K562 (cell line): ENCODE results near the gene ABCC1. TPM values are rescaled to one million over a fixed set of nuclear protein-coding genes. Genes with fewer than 3 reads are reported as not detected.

Experiments
- ATAC-seq: fragments of 200-7000 bp; cut with Tn5 transposase; 3 replicates; pipeline ENCODE4 v1.9.1; 2020; ENCODE audit warnings: moderate library complexity
- BruUV-seq: library from RNA; stranded (reverse); fragments of 400-500 nt; replicated peaks from 2 replicates; lab custom pipeline; 2021; lab: Mats Ljungman, UMichigan
- CTCF ChIA-PET: fragments of 300-600 bp; formaldehyde crosslinking; extraction: SDS; loops from one replicate; lab custom pipeline; 2021; ENCODE audit warnings: low intra/inter-chr PET ratio; lab: Yijun Ruan, JAX
- POLR2A ChIA-PET: fragments of 300-600, 350-650 bp; sonication (Branson Sonifier 250); formaldehyde crosslinking; extraction: SDS; loops from one replicate; lab custom pipeline; 2021; ENCODE audit warnings: antibody characterized with exemption, inconsistent platforms; lab: Yijun Ruan, JAX
- DNase-seq, 4 experiments: peaks; one replicate each; pipeline versions ENCODE4 v3.0.0 to v3.0.0-alpha.2; 2011 to 2018; ENCODE audit warnings: low spot score in 3 of 4, mixed read lengths in 3 of 4; ENCODE audit errors: extremely low read depth in 1 of 4
- FAIRE-seq: peaks from 2 replicates; lab custom pipeline; 2011; peaks lifted over from hg19 to GRCh38; lab: Jason Lieb, UNC
- H2AFZ ChIP-seq: 2 replicates; pipeline ENCODE4 v1.6.0; 2011; ENCODE audit warnings: low read depth, low read length, control low read depth, inconsistent platforms
- H3K27ac ChIP-seq: fragments of 200-600 bp; 3 replicates; pipeline ENCODE4 v1.8.0; 2011; ENCODE audit warnings: low read depth, mild to moderate bottlenecking, control low read depth, inconsistent platforms, low read length, moderate library complexity, mixed read lengths; ENCODE audit errors: extremely low read depth
- H3K27me3 ChIP-seq, 2 experiments: fragments of 300-600 bp in 1 of 2; 2 replicates in 1 of 2; 3 replicates in 1 of 2; pipeline versions ENCODE4 v1.6.0 to v1.8.0; 2011; ENCODE audit warnings: inconsistent platforms in 2 of 2, low read length in 2 of 2, mild to moderate bottlenecking in 1 of 2, mixed read lengths in 1 of 2, moderate library complexity in 1 of 2; ENCODE audit not compliant: control insufficient read depth in 2 of 2, insufficient read depth in 2 of 2
- H3K36me3 ChIP-seq: fragments of 300-600 bp; 3 replicates; pipeline ENCODE4 v1.8.0; 2011; ENCODE audit warnings: mild to moderate bottlenecking, low read length, inconsistent platforms; ENCODE audit not compliant: control insufficient read depth, insufficient read depth
- H3K4me1 ChIP-seq, 2 experiments: fragments of 200-600 bp in 1 of 2; replicated peaks in 1 of 2; 2 replicates in 1 of 2; 3 replicates in 1 of 2; pipeline versions ENCODE4 v1.5.1 to v1.8.0; 2011; ENCODE audit warnings: inconsistent platforms in 2 of 2, low read length in 2 of 2, mild to moderate bottlenecking in 1 of 2, mixed read lengths in 1 of 2, moderate library complexity in 1 of 2; ENCODE audit not compliant: control insufficient read depth in 2 of 2, insufficient read depth in 2 of 2
- H3K4me2 ChIP-seq: 2 replicates; pipeline ENCODE4 v1.6.1; 2011; ENCODE audit warnings: low read length, control low read depth, inconsistent platforms, mixed read lengths; ENCODE audit not compliant: insufficient read depth
- H3K4me3 ChIP-seq: fragments of 200-600 bp; sonication (generic), shearing (Covaris generic); 2 replicates; pipeline ENCODE4 v1.5.1; 2016; ENCODE audit warnings: control low read depth, inconsistent platforms
- H3K79me2 ChIP-seq: fragments of 200-600 bp; 3 replicates; pipeline ENCODE4 v1.8.0; 2011; ENCODE audit warnings: low read length, inconsistent platforms; ENCODE audit not compliant: control insufficient read depth, insufficient read depth
- H3K9ac ChIP-seq, 2 experiments: 2 replicates each; pipeline versions ENCODE4 v1.6.0 to v1.6.1; 2011; ENCODE audit warnings: low read depth in 2 of 2, low read length in 2 of 2, control low read depth in 1 of 2, inconsistent platforms in 1 of 2, mild to moderate bottlenecking in 1 of 2, mixed read lengths in 1 of 2; ENCODE audit not compliant: insufficient read depth in 1 of 2
- H3K9me1 ChIP-seq: one replicate; pipeline ENCODE4 v1.6.0; 2011; ENCODE audit warnings: inconsistent platforms, mild to moderate bottlenecking, low read length, moderate library complexity; ENCODE audit not compliant: control insufficient read depth, insufficient read depth
- H3K9me3 ChIP-seq: replicated peaks from 2 replicates; pipeline ENCODE4 v1.5.1; 2011; ENCODE audit warnings: low read depth, low read length, inconsistent platforms; ENCODE audit not compliant: control insufficient read depth, insufficient read depth
- H4K20me1 ChIP-seq: replicated peaks from 2 replicates; pipeline ENCODE4 v1.6.1; 2011; ENCODE audit warnings: low read length, inconsistent platforms, mixed read lengths; ENCODE audit not compliant: control insufficient read depth, insufficient read depth
- ADNP ChIP-seq: fragments of 200-800 bp; sonication (Bioruptor generic); IDR thresholded peaks from 2 replicates; pipeline ENCODE4 v1.6.1; 2016; ENCODE audit warnings: missing genetic modification characterization, missing compliant biosample characterization
- ATF7 ChIP-seq: fragments of 450-650 bp; IDR thresholded peaks from 2 replicates; pipeline ENCODE4 v1.7.1; 2014; ENCODE audit warnings: mild to moderate bottlenecking, moderate library complexity
- BCOR ChIP-seq: fragments of 450-650 bp; IDR thresholded peaks from 2 replicates; pipeline ENCODE4 v1.6.1; 2016
- CBX1 ChIP-seq: sonication (generic); IDR thresholded peaks from 2 replicates; pipeline ENCODE4 v1.6.1; 2016; ENCODE audit warnings: antibody characterized with exemption, low read depth, mild to moderate bottlenecking
- CBX3 ChIP-seq, 2 experiments: IDR thresholded peaks; 1 replicate in 1 of 2; 2 replicates in 1 of 2; pipeline ENCODE4 v1.6.1; 2012; ENCODE audit warnings: inconsistent platforms in 2 of 2, low read length in 2 of 2, borderline replicate concordance in 1 of 2, control low read depth in 1 of 2
- CC2D1A ChIP-seq: fragments of 450-650 bp; IDR thresholded peaks from 2 replicates; pipeline ENCODE4 v1.6.1; 2017; ENCODE audit warnings: mild to moderate bottlenecking
- ELF4 ChIP-seq: fragments of 450-650 bp; formaldehyde crosslinking; IDR thresholded peaks from 2 replicates; pipeline ENCODE4 v1.4.0; 2022; ENCODE audit warnings: missing genetic modification characterization
- ETV6 ChIP-seq, 3 experiments: fragments of 150-350 bp in 1 of 3; sonication (generic) in 1 of 3; formaldehyde crosslinking in 1 of 3; IDR thresholded peaks; 2 replicates each; pipeline versions ENCODE4 v1.6.1 to v1.8.0; 2014 to 2022; ENCODE audit warnings: borderline replicate concordance in 2 of 3, low read depth in 2 of 3, antibody characterized with exemption in 1 of 3, low read length in 1 of 3, mild to moderate bottlenecking in 1 of 3, missing genetic modification reagents in 1 of 3
- KDM1A ChIP-seq, 2 experiments: fragments of 450-650 bp; IDR thresholded peaks; 2 replicates each; pipeline ENCODE4 v1.6.1; 2016; ENCODE audit warnings: mild to moderate bottlenecking in 2 of 2
- RBM25 ChIP-seq: fragments of 200-400 bp; formaldehyde crosslinking; IDR thresholded peaks from 2 replicates; pipeline ENCODE4 v1.6.1; 2018; ENCODE audit warnings: low read length, low read depth, moderate library complexity; ENCODE audit not compliant: severe bottlenecking
- SMARCA5 ChIP-seq: fragments of 450-650 bp; IDR thresholded peaks from 2 replicates; pipeline ENCODE4 v1.6.1; 2016
- ZNF324 ChIP-seq: fragments of 250-450 bp; sonication (Bioruptor Pico); IDR thresholded peaks from 2 replicates; pipeline ENCODE4 v1.4.0; 2020; ENCODE audit warnings: mild to moderate bottlenecking
- in situ Hi-C: fragments of 300-500 bp; cut with MboI; formaldehyde crosslinking; loops from 4 replicates; pipeline ENCODE4 v1.15.0; 2018; ENCODE audit warnings: inconsistent platforms, mixed read lengths
- intact Hi-C: fragments of 100-400 bp; cut with micrococcal nuclease; formaldehyde crosslinking; loops from 2 replicates; pipeline ENCODE4 v1.14.2; 2022
- polyA plus RNA-seq, 8 experiments: library from polyadenylated mRNA; depleted of rRNA in 4 of 8; stranded (reverse) in 5 of 8; unstranded in 3 of 8; fragments of >200 nt; fragmentation: Nextera tagmentation in 2 of 8; fragmentation: Illumina TruSeq in 1 of 8; extraction: Ambion mirVana in 2 of 8; extraction: Trizol in 1 of 8; gene quantifications; 2 replicates each; pipeline versions ENCODE4 v1.2.1 to v1.2.3, GENCODE V29; 2011 to 2014; ENCODE audit warnings: inconsistent platforms in 1 of 8, missing spikeins in 1 of 8
- total RNA-seq, 7 experiments: library from RNA; depleted of rRNA in 6 of 7; stranded (reverse); fragments of >200 nt in 6 of 7; fragmentation: Illumina TruSeq in 2 of 7; extraction: Trizol in 2 of 7; gene quantifications; 2 replicates each; pipeline versions ENCODE4 v1.2.1 to v1.2.3, GENCODE V29; 2011 to 2021; ENCODE audit warnings: low replicate concordance in 1 of 7
- TF ChIP-seq, protein P1 (sequence below): fragments of 250-450 bp; sonication (Bioruptor Pico); IDR thresholded peaks from 2 replicates; pipeline ENCODE4 v1.5.0; 2020; ENCODE audit warnings: mild to moderate bottlenecking

Gene ABCC1
- total and polyA plus RNA-seq, 9 of the 15 experiments (the other 6 are each of a cell fraction or from before 2014, with no cell fraction given) = 3.9 to 41.6 (median 10.0) TPM

DNA sequence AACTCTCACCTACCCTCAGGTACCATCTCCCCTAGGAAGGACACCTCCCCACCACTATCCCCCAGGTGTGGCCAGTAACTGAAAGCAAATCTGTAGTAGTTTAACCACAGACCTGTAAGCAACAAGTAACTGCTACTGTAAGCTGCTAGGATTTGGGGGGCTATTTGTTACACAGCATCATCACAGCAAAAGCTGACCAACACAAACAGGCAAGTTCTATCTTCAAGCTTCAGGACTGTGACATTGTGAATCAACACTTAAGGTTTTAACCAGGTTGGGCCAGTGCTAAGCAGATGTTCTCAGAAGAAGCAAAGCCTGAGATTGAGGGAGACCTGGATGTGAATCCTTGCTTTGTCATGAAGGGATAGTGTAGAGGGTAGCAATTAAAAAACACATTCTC is 226.9 kb downstream of the ABCC1 start:
- ChIA-PET POLR2A (interaction anchor here (1.1 to 1.3 kb wide), 2 partner anchors 8 to 9 kb away, joined by 3 to 4 read pairs; no protein-coding TSS in a partner anchor), CTCF (no interaction called here)
- H2AFZ ChIP-seq = no peak overlapping the region
- H3K9me1 ChIP-seq = no peaks in the 10 kb centered on the region
- H4K20me1 ChIP-seq = no peaks in the 10 kb centered on the region
- H3K4me2 ChIP-seq = no peak overlapping the region
- no peaks in the 10 kb centered on the region for H3K79me2 ChIP-seq
- no peak for DNase-seq
- peaks cover 6% of the 10 kb centered on the region for H3K9me3 ChIP-seq
- intact Hi-C loops = no loop called here
- no peak for ATAC-seq
- no peak overlapping the region for H3K27ac ChIP-seq
- no peak for FAIRE-seq
- in situ Hi-C loops = no loop called here
- no peaks in the 10 kb centered on the region for H3K27me3 ChIP-seq
- H3K4me1 ChIP-seq = no peaks in the 10 kb centered on the region
- no peaks in the 10 kb centered on the region for H3K36me3 ChIP-seq
- no TSS peak for BruUV-seq
- TF ChIP-seq, protein P1, sequence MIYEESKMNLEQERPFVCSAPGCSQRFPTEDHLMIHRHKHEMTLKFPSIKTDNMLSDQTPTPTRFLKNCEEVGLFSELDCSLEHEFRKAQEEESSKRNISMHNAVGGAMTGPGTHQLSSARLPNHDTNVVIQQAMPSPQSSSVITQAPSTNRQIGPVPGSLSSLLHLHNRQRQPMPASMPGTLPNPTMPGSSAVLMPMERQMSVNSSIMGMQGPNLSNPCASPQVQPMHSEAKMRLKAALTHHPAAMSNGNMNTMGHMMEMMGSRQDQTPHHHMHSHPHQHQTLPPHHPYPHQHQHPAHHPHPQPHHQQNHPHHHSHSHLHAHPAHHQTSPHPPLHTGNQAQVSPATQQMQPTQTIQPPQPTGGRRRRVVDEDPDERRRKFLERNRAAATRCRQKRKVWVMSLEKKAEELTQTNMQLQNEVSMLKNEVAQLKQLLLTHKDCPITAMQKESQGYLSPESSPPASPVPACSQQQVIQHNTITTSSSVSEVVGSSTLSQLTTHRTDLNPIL (CRISPR knock-in tag) = no peak
- TF ChIP-seq ATF7 (no peak), ADNP (peak; percentile 74; the same call in 1 of the 2 replicates), CBX3 (IDR thresholded peaks at IDR 0.05; ENCODE audit: borderline replicate concordance in 1 of 2, low read length in 2 of 2) (peak in 1 of 2 experiments; percentile 95; a peak in 2 of 3 replicates), CBX1 (0 out of 2 replicates have a peak, but pooled peaks have one; percentile 24), CC2D1A (no peak), ZNF324 (CRISPR knock-in tag) (no peak), RBM25 (peak; percentile 48), BCOR (peak; percentile 83), SMARCA5 (peak; percentile 37; the same call in 1 of the 2 replicates), KDM1A (IDR thresholded peaks at IDR 0.05) (peak; percentile 52 to 61; a peak in 3 of 4 replicates), ETV6 (IDR thresholded peaks at IDR 0.05; ENCODE audit: borderline replicate concordance in 1 of 2, low read depth in 2 of 2, low read length in 1 of 2) (no peak), ETV6 (CRISPR knock-in tag; IDR thresholded peaks at IDR 0.05; ENCODE audit: borderline replicate concordance) (no peak), ELF4 (CRISPR knock-in tag) (no peak)
- no peak overlapping the region for H3K4me3 ChIP-seq
- H3K9ac ChIP-seq = no peak overlapping the region
